ENCODE results near the gene SLC38A4. TPM values are rescaled to one million over a fixed set of nuclear protein-coding genes. Genes with fewer than 3 reads are reported as not detected.

Gene SLC38A4
- total RNA-seq, 1 experiment from 2014 or later = 0.96 TPM

DNA sequence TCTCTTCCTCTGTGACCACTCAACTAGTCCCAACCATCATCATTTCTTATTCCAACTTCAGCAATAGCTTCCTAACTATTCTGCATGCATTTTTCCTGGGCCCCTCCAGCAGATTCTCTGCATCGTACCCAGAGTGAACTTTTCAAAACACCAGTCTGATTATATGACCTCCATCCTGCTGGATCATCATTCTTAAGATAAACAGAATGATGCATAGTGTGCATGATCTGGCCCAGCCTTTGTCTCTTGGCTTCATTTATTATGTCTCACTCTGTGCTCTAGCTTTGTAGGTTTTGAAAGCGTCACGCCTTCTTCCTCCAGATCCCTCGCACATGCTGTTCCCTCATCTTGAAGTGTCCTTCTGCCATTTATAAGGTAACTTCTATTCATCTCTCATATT is 46.3 kb upstream of the SLC38A4 start:
- Histone ChIP-seq H2BK20ac (ENCODE audit: low read depth, low read length, poor library complexity, severe bottlenecking) (no peak overlapping the region), H3K23ac (ENCODE audit: insufficient read length, low read depth, low read length) (no peak overlapping the region), H2AFZ (ENCODE audit: low read length) (no peak overlapping the region), H2BK5ac (ENCODE audit: insufficient read length, low read length) (no peak overlapping the region), H3K18ac (ENCODE audit: insufficient read length, low read depth, low read length) (no peak overlapping the region), H4K5ac (ENCODE audit: insufficient read length, low read depth, low read length) (no peak overlapping the region), H3K4me1 (ENCODE audit: insufficient read depth, low read length) (no peaks in the 10 kb centered on the region), H3K56ac (ENCODE audit: insufficient read length, low read depth, low read length) (no peak overlapping the region), H3K23me2 (ENCODE audit: insufficient read length, low read depth, low read length, poor library complexity, severe bottlenecking) (no peaks in the 10 kb centered on the region), H3K9ac (ENCODE audit: extremely low read depth, insufficient read length, low read length) (no peak overlapping the region), H3K4me2 (ENCODE audit: insufficient read depth, insufficient read length, low read length) (no peak overlapping the region), H2BK120ac (ENCODE audit: low read depth, low read length, poor library complexity, severe bottlenecking) (no peak overlapping the region), H4K91ac (ENCODE audit: insufficient read length, low read depth, low read length) (no peak overlapping the region), H3T11ph (ENCODE audit: low read length) (no peak overlapping the region), H3K79me2 (ENCODE audit: insufficient read depth, low read length) (no peaks in the 10 kb centered on the region), H3K14ac (ENCODE audit: insufficient read depth, low read length) (no peak overlapping the region), H2BK15ac (ENCODE audit: low read depth, low read length) (no peak overlapping the region), H3K9me3 (ENCODE audit: control insufficient read depth, low read depth, low read length) (peaks cover 6% of the 10 kb centered on the region), H2AK5ac (ENCODE audit: insufficient read length, low read length) (no peak overlapping the region), H3K4ac (ENCODE audit: low read depth, low read length) (no peak overlapping the region), H3K27me3 (ENCODE audit: insufficient read depth, low read length) (no peaks in the 10 kb centered on the region), H3K79me1 (ENCODE audit: insufficient read depth, low read depth, low read length, poor library complexity, severe bottlenecking) (no peaks in the 10 kb centered on the region), H3K27ac (ENCODE audit: insufficient read length, low read depth, low read length) (no peak overlapping the region), H2BK12ac (ENCODE audit: insufficient read length, low read depth, low read length) (no peak overlapping the region), H4K20me1 (ENCODE audit: control insufficient read depth, insufficient read depth, insufficient read length) (no peaks in the 10 kb centered on the region), H4K8ac (replicated peaks; ENCODE audit: insufficient read length, low read depth, low read length) (no peak overlapping the region)
- H3K9me3 Mint-ChIP-seq = peaks cover 13 to 37% of the 10 kb centered on the region in 2 experiments
- peaks cover 3 to 4% (median 3%) of the 10 kb centered on the region in 3 experiments; a peak in 5 of 7 replicates for H3K36me3 Mint-ChIP-seq (ENCODE audit: insufficient read depth in 1 of 3, low read depth in 3 of 3)
- WGBS (ENCODE audit: extremely low coverage, insufficient read length, low lambda C conversion rate) = no CpG with 5 or more reads among the region's 4 CpGs
- no peaks in the 10 kb centered on the region; the same call in 1 of the 2 replicates for H3K27me3 Mint-ChIP-seq (ENCODE audit: low read depth)
- H3K27ac Mint-ChIP-seq = no peak overlapping the region
- no peaks in the 10 kb centered on the region for H3K4me1 Mint-ChIP-seq
- no peak for DNase-seq
- TF ChIP-seq, protein P1, sequence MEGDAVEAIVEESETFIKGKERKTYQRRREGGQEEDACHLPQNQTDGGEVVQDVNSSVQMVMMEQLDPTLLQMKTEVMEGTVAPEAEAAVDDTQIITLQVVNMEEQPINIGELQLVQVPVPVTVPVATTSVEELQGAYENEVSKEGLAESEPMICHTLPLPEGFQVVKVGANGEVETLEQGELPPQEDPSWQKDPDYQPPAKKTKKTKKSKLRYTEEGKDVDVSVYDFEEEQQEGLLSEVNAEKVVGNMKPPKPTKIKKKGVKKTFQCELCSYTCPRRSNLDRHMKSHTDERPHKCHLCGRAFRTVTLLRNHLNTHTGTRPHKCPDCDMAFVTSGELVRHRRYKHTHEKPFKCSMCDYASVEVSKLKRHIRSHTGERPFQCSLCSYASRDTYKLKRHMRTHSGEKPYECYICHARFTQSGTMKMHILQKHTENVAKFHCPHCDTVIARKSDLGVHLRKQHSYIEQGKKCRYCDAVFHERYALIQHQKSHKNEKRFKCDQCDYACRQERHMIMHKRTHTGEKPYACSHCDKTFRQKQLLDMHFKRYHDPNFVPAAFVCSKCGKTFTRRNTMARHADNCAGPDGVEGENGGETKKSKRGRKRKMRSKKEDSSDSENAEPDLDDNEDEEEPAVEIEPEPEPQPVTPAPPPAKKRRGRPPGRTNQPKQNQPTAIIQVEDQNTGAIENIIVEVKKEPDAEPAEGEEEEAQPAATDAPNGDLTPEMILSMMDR (conservative IDR thresholded peaks at IDR 0.05) = no peak
- no peak overlapping the region for H3K4me3 Mint-ChIP-seq
